K562 (cell line): Measurements from ENCODE around the gene NCOR2. TPM values are rescaled to one million over a fixed set of nuclear protein-coding genes. Genes with fewer than 3 reads are reported as not detected.

Experiments used
- ATAC-seq: fragments of 200-7000 bp; cut with Tn5 transposase; 3 replicates; pipeline ENCODE4 v1.9.1; 2020; ENCODE audit warnings: moderate library complexity
- BruUV-seq: library from RNA; stranded (reverse); fragments of 400-500 nt; replicated peaks from 2 replicates; lab custom pipeline; 2021; lab: Mats Ljungman, UMichigan
- CTCF ChIA-PET: fragments of 300-600 bp; formaldehyde crosslinking; extraction: SDS; loops from one replicate; lab custom pipeline; 2021; ENCODE audit warnings: low intra/inter-chr PET ratio; lab: Yijun Ruan, JAX
- POLR2A ChIA-PET: fragments of 300-600, 350-650 bp; sonication (Branson Sonifier 250); formaldehyde crosslinking; extraction: SDS; loops from one replicate; lab custom pipeline; 2021; ENCODE audit warnings: antibody characterized with exemption, inconsistent platforms; lab: Yijun Ruan, JAX
- DNase-seq, 4 experiments: peaks; one replicate each; pipeline versions ENCODE4 v3.0.0 to v3.0.0-alpha.2; 2011 to 2018; ENCODE audit warnings: low spot score in 3 of 4, mixed read lengths in 3 of 4; ENCODE audit errors: extremely low read depth in 1 of 4
- FAIRE-seq: peaks from 2 replicates; lab custom pipeline; 2011; peaks lifted over from hg19 to GRCh38; lab: Jason Lieb, UNC
- H2AFZ ChIP-seq: 2 replicates; pipeline ENCODE4 v1.6.0; 2011; ENCODE audit warnings: low read depth, low read length, control low read depth, inconsistent platforms
- H3K27ac ChIP-seq: fragments of 200-600 bp; 3 replicates; pipeline ENCODE4 v1.8.0; 2011; ENCODE audit warnings: low read depth, mild to moderate bottlenecking, control low read depth, inconsistent platforms, low read length, moderate library complexity, mixed read lengths; ENCODE audit errors: extremely low read depth
- H3K27me3 ChIP-seq, 2 experiments: fragments of 300-600 bp in 1 of 2; 2 replicates in 1 of 2; 3 replicates in 1 of 2; pipeline versions ENCODE4 v1.6.0 to v1.8.0; 2011; ENCODE audit warnings: inconsistent platforms in 2 of 2, low read length in 2 of 2, mild to moderate bottlenecking in 1 of 2, mixed read lengths in 1 of 2, moderate library complexity in 1 of 2; ENCODE audit not compliant: control insufficient read depth in 2 of 2, insufficient read depth in 2 of 2
- H3K36me3 ChIP-seq: fragments of 300-600 bp; 3 replicates; pipeline ENCODE4 v1.8.0; 2011; ENCODE audit warnings: mild to moderate bottlenecking, low read length, inconsistent platforms; ENCODE audit not compliant: control insufficient read depth, insufficient read depth
- H3K4me1 ChIP-seq, 2 experiments: fragments of 200-600 bp in 1 of 2; replicated peaks in 1 of 2; 2 replicates in 1 of 2; 3 replicates in 1 of 2; pipeline versions ENCODE4 v1.5.1 to v1.8.0; 2011; ENCODE audit warnings: inconsistent platforms in 2 of 2, low read length in 2 of 2, mild to moderate bottlenecking in 1 of 2, mixed read lengths in 1 of 2, moderate library complexity in 1 of 2; ENCODE audit not compliant: control insufficient read depth in 2 of 2, insufficient read depth in 2 of 2
- H3K4me2 ChIP-seq: 2 replicates; pipeline ENCODE4 v1.6.1; 2011; ENCODE audit warnings: low read length, control low read depth, inconsistent platforms, mixed read lengths; ENCODE audit not compliant: insufficient read depth
- H3K4me3 ChIP-seq: fragments of 200-600 bp; sonication (generic), shearing (Covaris generic); 2 replicates; pipeline ENCODE4 v1.5.1; 2016; ENCODE audit warnings: control low read depth, inconsistent platforms
- H3K79me2 ChIP-seq: fragments of 200-600 bp; 3 replicates; pipeline ENCODE4 v1.8.0; 2011; ENCODE audit warnings: low read length, inconsistent platforms; ENCODE audit not compliant: control insufficient read depth, insufficient read depth
- H3K9ac ChIP-seq, 2 experiments: 2 replicates each; pipeline versions ENCODE4 v1.6.0 to v1.6.1; 2011; ENCODE audit warnings: low read depth in 2 of 2, low read length in 2 of 2, control low read depth in 1 of 2, inconsistent platforms in 1 of 2, mild to moderate bottlenecking in 1 of 2, mixed read lengths in 1 of 2; ENCODE audit not compliant: insufficient read depth in 1 of 2
- H3K9me1 ChIP-seq: one replicate; pipeline ENCODE4 v1.6.0; 2011; ENCODE audit warnings: inconsistent platforms, mild to moderate bottlenecking, low read length, moderate library complexity; ENCODE audit not compliant: control insufficient read depth, insufficient read depth
- H3K9me3 ChIP-seq: replicated peaks from 2 replicates; pipeline ENCODE4 v1.5.1; 2011; ENCODE audit warnings: low read depth, low read length, inconsistent platforms; ENCODE audit not compliant: control insufficient read depth, insufficient read depth
- H4K20me1 ChIP-seq: replicated peaks from 2 replicates; pipeline ENCODE4 v1.6.1; 2011; ENCODE audit warnings: low read length, inconsistent platforms, mixed read lengths; ENCODE audit not compliant: control insufficient read depth, insufficient read depth
- ETV5 ChIP-seq: sonication (generic); formaldehyde crosslinking; IDR thresholded peaks from 2 replicates; pipeline ENCODE4 v1.4.0; 2020; ENCODE audit warnings: low read depth, mild to moderate bottlenecking, missing genetic modification reagents
- EZH2 ChIP-seq: IDR thresholded peaks from 2 replicates; pipeline ENCODE4 v1.6.1; 2012; ENCODE audit warnings: low read depth, mild to moderate bottlenecking, inconsistent platforms, low read length, borderline replicate concordance
- FOS ChIP-seq: IDR thresholded peaks from 3 replicates; pipeline ENCODE4 v1.6.1; 2011; ENCODE audit not compliant: insufficient read length; ENCODE audit errors: extremely low read depth
- JUNB ChIP-seq: fragments of 450-650 bp; formaldehyde crosslinking; conservative IDR thresholded peaks from 2 replicates; pipeline ENCODE4 v1.4.0; 2020; ENCODE audit warnings: mild to moderate bottlenecking
- KDM1A ChIP-seq, 2 experiments: fragments of 450-650 bp; IDR thresholded peaks; 2 replicates each; pipeline ENCODE4 v1.6.1; 2016; ENCODE audit warnings: mild to moderate bottlenecking in 2 of 2
- KHSRP ChIP-seq: fragments of 450-650 bp; IDR thresholded peaks from 2 replicates; pipeline ENCODE4 v1.6.1; 2017
- MECOM ChIP-seq: fragments of 250-450 bp; sonication (Bioruptor Pico); IDR thresholded peaks from 2 replicates; pipeline ENCODE4 v1.8.0; 2022; ENCODE audit warnings: inconsistent platforms
- MEF2D ChIP-seq: conservative IDR thresholded peaks from 2 replicates; pipeline ENCODE4 v1.6.1; 2016; ENCODE audit warnings: low read depth, missing genetic modification characterization, missing compliant biosample characterization
- MXI1 ChIP-seq: IDR thresholded peaks from 2 replicates; pipeline ENCODE4 v1.6.1; 2011; ENCODE audit warnings: low read depth, mild to moderate bottlenecking, improper control_type of control experiment, low read length
- PTTG1 ChIP-seq: fragments of 450-650 bp; IDR thresholded peaks from 2 replicates; pipeline ENCODE4 v1.6.1; 2016; ENCODE audit warnings: low read depth, mild to moderate bottlenecking, missing genetic modification characterization, missing compliant biosample characterization
- SAFB2 ChIP-seq: fragments of 200-400 bp; formaldehyde crosslinking; IDR thresholded peaks from 2 replicates; pipeline ENCODE4 v1.6.1; 2018; ENCODE audit warnings: borderline replicate concordance, low read length, low read depth, moderate library complexity; ENCODE audit not compliant: severe bottlenecking
- SIRT6 ChIP-seq: IDR thresholded peaks from one replicate; pipeline ENCODE4 v1.6.1; 2012; ENCODE audit warnings: low read depth, mild to moderate bottlenecking, control low read depth, inconsistent platforms, low read length, moderate library complexity
- SNIP1 ChIP-seq: fragments of 450-650 bp; IDR thresholded peaks from 2 replicates; pipeline ENCODE4 v1.7.1; 2017; ENCODE audit warnings: low read depth, mild to moderate bottlenecking
- WHSC1 ChIP-seq: IDR thresholded peaks from one replicate; pipeline ENCODE4 v1.6.1; 2012; ENCODE audit warnings: low read length, control low read depth, inconsistent platforms
- XRCC4 ChIP-seq: IDR thresholded peaks from one replicate; pipeline ENCODE4 v1.6.1; 2011; ENCODE audit not compliant: insufficient read depth, insufficient read length; ENCODE audit errors: extremely low read depth
- ZFP30 ChIP-seq: fragments of 250-450 bp; sonication (Bioruptor Pico); IDR thresholded peaks from 2 replicates; pipeline ENCODE4 v1.8.0; 2022; ENCODE audit warnings: moderate library complexity, mild to moderate bottlenecking, inconsistent platforms, borderline replicate concordance
- ZNF124 ChIP-seq: sonication (generic); formaldehyde crosslinking; IDR thresholded peaks from 2 replicates; pipeline ENCODE4 v1.8.1; 2022; ENCODE audit warnings: missing genetic modification reagents
- ZNF589 ChIP-seq: fragments of 200-800 bp; sonication (Bioruptor generic); IDR thresholded peaks from 2 replicates; pipeline ENCODE4 v1.6.1; 2016; ENCODE audit warnings: low read depth, missing genetic modification characterization, missing compliant biosample characterization
- WGBS: fragments of 100-300 bp; shearing (Covaris generic); methylation state at CpG from one replicate; pipeline ENCODE4 v1.1.6; 2016; ENCODE audit warnings: low coverage, mixed read lengths; ENCODE audit not compliant: insufficient coverage; ENCODE audit errors: missing lambda C conversion rate; 5-methylcytosine and 5-hydroxymethylcytosine counted together
- in situ Hi-C: fragments of 300-500 bp; cut with MboI; formaldehyde crosslinking; loops from 4 replicates; pipeline ENCODE4 v1.15.0; 2018; ENCODE audit warnings: inconsistent platforms, mixed read lengths
- intact Hi-C: fragments of 100-400 bp; cut with micrococcal nuclease; formaldehyde crosslinking; loops from 2 replicates; pipeline ENCODE4 v1.14.2; 2022
- polyA plus RNA-seq, 8 experiments: library from polyadenylated mRNA; depleted of rRNA in 4 of 8; stranded (reverse) in 5 of 8; unstranded in 3 of 8; fragments of >200 nt; fragmentation: Nextera tagmentation in 2 of 8; fragmentation: Illumina TruSeq in 1 of 8; extraction: Ambion mirVana in 2 of 8; extraction: Trizol in 1 of 8; gene quantifications; 2 replicates each; pipeline versions ENCODE4 v1.2.1 to v1.2.3, GENCODE V29; 2011 to 2014; ENCODE audit warnings: inconsistent platforms in 1 of 8, missing spikeins in 1 of 8
- total RNA-seq, 7 experiments: library from RNA; depleted of rRNA in 6 of 7; stranded (reverse); fragments of >200 nt in 6 of 7; fragmentation: Illumina TruSeq in 2 of 7; extraction: Trizol in 2 of 7; gene quantifications; 2 replicates each; pipeline versions ENCODE4 v1.2.1 to v1.2.3, GENCODE V29; 2011 to 2021; ENCODE audit warnings: low replicate concordance in 1 of 7

Gene NCOR2
- total and polyA plus RNA-seq, 9 of the 15 experiments (the other 6 are each of a cell fraction or from before 2014, with no cell fraction given): 0.18 to 126 (median 8.4) TPM

- peaks cover 98% of the 10 kb centered on the region for H3K79me2 ChIP-seq
- no peaks in the 10 kb centered on the region for H3K9me3 ChIP-seq
- WGBS: 85% methylated on average over 8 of the region's 8 CpGs
- CTCF ChIA-PET: no interaction called here
- H3K27ac ChIP-seq: no peak overlapping the region
- H3K4me3 ChIP-seq: no peak overlapping the region
- FAIRE-seq (no peak), ATAC-seq (no peak), DNase-seq (no peak)
- H3K9ac ChIP-seq: peak overlapping the region in 1 of 2 experiments; percentile 47; a peak in 2 of 4 replicates
- peaks cover 59% of the 10 kb centered on the region for H4K20me1 ChIP-seq
- no peak overlapping the region for H2AFZ ChIP-seq
- POLR2A ChIA-PET: no interaction called here
- no peaks in the 10 kb centered on the region for H3K27me3 ChIP-seq
- H3K4me1 ChIP-seq: peaks cover 6 to 54% of the 10 kb centered on the region in 2 experiments; a peak in 4 of 5 replicates
- H3K9me1 ChIP-seq: no peaks in the 10 kb centered on the region
- intact Hi-C loops: no loop called here
- peaks cover 9% of the 10 kb centered on the region; the same call in 1 of the 3 replicates for H3K36me3 ChIP-seq
- H3K4me2 ChIP-seq: no peak overlapping the region
- TF ChIP-seq KHSRP (no peak), ETV5 (CRISPR knock-in tag) (no peak), EZH2 (no peak), MECOM (CRISPR knock-in tag) (no peak)
- TF ChIP-seq, all 486 proteins: peak for 0
- BruUV-seq: no TSS peak
- in situ Hi-C loops: no loop called here
Observed at GRCh38 chr12:124558313-124558712, 9.1 kb downstream of the NCOR2 start.

- ChIA-PET POLR2A (interaction anchor here (0.6 kb wide), 1 partner anchor 8 kb away, joined by 3 read pairs; no protein-coding TSS in a partner anchor), CTCF (no interaction called here)
- Histone ChIP-seq H3K9me3 (no peaks in the 10 kb centered on the region), H3K4me3 (no peak overlapping the region), H3K36me3 (peaks cover 3% of the 10 kb centered on the region; the same call in 1 of the 3 replicates), H3K9me1 (no peaks in the 10 kb centered on the region), H4K20me1 (peaks cover 53% of the 10 kb centered on the region), H3K79me2 (peaks cover 98% of the 10 kb centered on the region), H3K4me1 (peaks cover 6 to 54% of the 10 kb centered on the region in 2 experiments; a peak in 4 of 5 replicates), H3K9ac (peak overlapping the region in 1 of 2 experiments; percentile 80; a peak in 2 of 4 replicates), H3K27me3 (no peaks in the 10 kb centered on the region), H3K4me2 (no peak overlapping the region), H2AFZ (no peak overlapping the region), H3K27ac (no peak overlapping the region)
- in situ Hi-C loops (no loop called here), intact Hi-C loops (no loop called here)
- DNase-seq (no peak), FAIRE-seq (no peak), ATAC-seq (0 out of 3 replicates have a peak, but pooled peaks have one; percentile 14)
- WGBS: 82% methylated on average over 11 of the region's 15 CpGs
- no TSS peak for BruUV-seq
- no peak for TF ChIP-seq JUNB (CRISPR knock-in tag)
- no peak for TF ChIP-seq SNIP1
- TF ChIP-seq ZNF124: no peak
- no peak for TF ChIP-seq SAFB2
- no peak for TF ChIP-seq ZNF589 (CRISPR knock-in tag)
- TF ChIP-seq ZFP30 (CRISPR knock-in tag): no peak
- no peak for TF ChIP-seq WHSC1
- TF ChIP-seq FOS: no peak
- TF ChIP-seq SIRT6: no peak
- TF ChIP-seq PTTG1: no peak
- no peak for TF ChIP-seq XRCC4
- TF ChIP-seq MXI1: no peak
- TF ChIP-seq MEF2D (tag): no peak
- no peak for TF ChIP-seq KDM1A (IDR thresholded peaks at IDR 0.05)
Observed at GRCh38 chr12:124557518-124558223, 9.7 kb downstream of the NCOR2 start.
